ENCODE results near the gene AGAP1.

DNA sequence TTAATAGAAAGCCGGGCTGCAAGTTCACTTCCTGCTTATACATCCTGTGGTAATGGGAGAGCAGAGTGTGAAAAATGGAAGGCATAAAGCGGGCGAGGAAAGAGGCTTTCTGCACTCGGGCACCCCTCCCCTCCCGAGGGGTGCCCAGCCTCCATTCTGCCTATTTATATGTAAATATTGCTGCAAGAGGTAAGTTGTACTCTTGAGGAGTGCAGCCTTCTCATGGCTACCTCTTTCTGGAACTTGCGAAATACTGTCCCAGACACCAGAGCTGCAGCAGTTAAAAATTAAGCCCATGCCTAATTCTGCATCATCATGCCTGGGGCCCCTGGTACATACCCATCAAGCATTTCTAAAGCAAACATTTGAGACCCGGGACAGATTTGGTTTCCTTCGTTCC, 518.3 kb downstream of the AGAP1 start:
- TF ChIP-seq EZH2 (IDR thresholded peaks at IDR 0.05; ENCODE audit: borderline replicate concordance, low read depth, low read length, severe bottlenecking) (no peak), POLR2AphosphoS5 (IDR thresholded peaks at IDR 0.05; ENCODE audit: insufficient read depth, low read depth, low read length) (no peak), POLR2A (IDR thresholded peaks at IDR 0.05; ENCODE audit: low read depth, low read length) (no peak), JUN (IDR thresholded peaks at IDR 0.05; ENCODE audit: borderline replicate concordance, insufficient read depth, insufficient read length, low read depth) (no peak), MYC (IDR thresholded peaks at IDR 0.05; ENCODE audit: low read depth, low read length) (no peak)
- TF ChIP-seq, protein P1, sequence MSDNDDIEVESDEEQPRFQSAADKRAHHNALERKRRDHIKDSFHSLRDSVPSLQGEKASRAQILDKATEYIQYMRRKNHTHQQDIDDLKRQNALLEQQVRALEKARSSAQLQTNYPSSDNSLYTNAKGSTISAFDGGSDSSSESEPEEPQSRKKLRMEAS (IDR thresholded peaks at IDR 0.05; ENCODE audit: insufficient read depth, insufficient read length): no peak
- TF ChIP-seq, protein P2, sequence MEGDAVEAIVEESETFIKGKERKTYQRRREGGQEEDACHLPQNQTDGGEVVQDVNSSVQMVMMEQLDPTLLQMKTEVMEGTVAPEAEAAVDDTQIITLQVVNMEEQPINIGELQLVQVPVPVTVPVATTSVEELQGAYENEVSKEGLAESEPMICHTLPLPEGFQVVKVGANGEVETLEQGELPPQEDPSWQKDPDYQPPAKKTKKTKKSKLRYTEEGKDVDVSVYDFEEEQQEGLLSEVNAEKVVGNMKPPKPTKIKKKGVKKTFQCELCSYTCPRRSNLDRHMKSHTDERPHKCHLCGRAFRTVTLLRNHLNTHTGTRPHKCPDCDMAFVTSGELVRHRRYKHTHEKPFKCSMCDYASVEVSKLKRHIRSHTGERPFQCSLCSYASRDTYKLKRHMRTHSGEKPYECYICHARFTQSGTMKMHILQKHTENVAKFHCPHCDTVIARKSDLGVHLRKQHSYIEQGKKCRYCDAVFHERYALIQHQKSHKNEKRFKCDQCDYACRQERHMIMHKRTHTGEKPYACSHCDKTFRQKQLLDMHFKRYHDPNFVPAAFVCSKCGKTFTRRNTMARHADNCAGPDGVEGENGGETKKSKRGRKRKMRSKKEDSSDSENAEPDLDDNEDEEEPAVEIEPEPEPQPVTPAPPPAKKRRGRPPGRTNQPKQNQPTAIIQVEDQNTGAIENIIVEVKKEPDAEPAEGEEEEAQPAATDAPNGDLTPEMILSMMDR (IDR thresholded peaks at IDR 0.05; ENCODE audit: extremely low read depth in 1 of 2, insufficient read depth in 1 of 2, low read depth in 1 of 2, low read length in 2 of 2): no peak

Measured in endothelial cell of umbilical vein (primary cell).